HCT116 (cell line): ENCODE data around the gene PCNT. TPM values are rescaled to one million over a fixed set of nuclear protein-coding genes. Genes with fewer than 3 reads are reported as not detected.

Experiments
- ATAC-seq: fragments of 200-7000 bp; cut with Tn5 transposase; 2 replicates; pipeline ENCODE4 v1.9.1; 2020; ENCODE audit warnings: mild to moderate bottlenecking, moderate library complexity
- BruUV-seq: library from RNA; stranded (reverse); fragments of 400-500 nt; replicated peaks from 2 replicates; lab custom pipeline; 2021; lab: Mats Ljungman, UMichigan
- CTCF ChIA-PET: fragments of 300-600 bp; sonication (Branson Sonifier 250); formaldehyde crosslinking; loops from one replicate; lab custom pipeline; 2021; ENCODE audit warnings: antibody characterized with exemption; lab: Charles Lee
- POLR2A ChIA-PET: fragments of 300-600, 350-600 bp; sonication (Branson Sonifier 250); formaldehyde crosslinking; loops from one replicate; lab custom pipeline; 2021; ENCODE audit warnings: antibody characterized with exemption; lab: Charles Lee
- RAD21 ChIA-PET, 2 experiments: fragments of 300-600 bp; sonication (Branson Sonifier 250); formaldehyde crosslinking; loops; one replicate each; lab custom pipeline; 2023; ENCODE audit warnings: low total read pairs in 2 of 2; ENCODE audit not compliant: uncharacterized antibody in 2 of 2, unreplicated experiment in 2 of 2, low non-redundant PET in 1 of 2; lab: Charles Lee
- DNase-seq: peaks from one replicate; pipeline ENCODE4 v3.0.0-alpha.2; 2010; ENCODE audit warnings: low read depth, low spot score
- H2AFZ ChIP-seq: fragments of 200-600 bp; shearing (Covaris generic), sonication (generic); 2 replicates; pipeline ENCODE4 v1.6.1; 2017; ENCODE audit warnings: low read depth, mixed run types, mixed read lengths, antibody characterized with exemption, low read length; ENCODE audit not compliant: poor library complexity, severe bottlenecking
- H3K27ac ChIP-seq: 2 replicates; pipeline ENCODE4 v1.5.1; 2012; ENCODE audit warnings: low read depth, low read length
- H3K27me3 ChIP-seq: fragments of 200-600 bp; sonication (generic); 2 replicates; pipeline ENCODE4 v1.6.1; 2016; ENCODE audit warnings: mixed run types, low read length, mixed read lengths; ENCODE audit not compliant: insufficient read depth
- H3K36me3 ChIP-seq, 2 experiments: fragments of 200-500 bp in 1 of 2; fragments of 200-600 bp in 1 of 2; sonication (Bioruptor generic) in 1 of 2; sonication (generic) in 1 of 2; 2 replicates each; pipeline versions ENCODE4 v1.5.1 to v1.6.1; 2014 to 2016; ENCODE audit warnings: low read length in 2 of 2, inconsistent platforms in 1 of 2, mixed read lengths in 1 of 2, mixed run types in 1 of 2; ENCODE audit not compliant: insufficient read depth in 2 of 2, control insufficient read depth in 1 of 2
- H3K4me1 ChIP-seq, 2 experiments: fragments of 200-600 bp in 1 of 2; sonication (generic) in 1 of 2; 2 replicates each; pipeline versions ENCODE4 v1.5.1 to v1.6.1; 2012 to 2017; ENCODE audit warnings: low read length in 2 of 2, inconsistent platforms in 1 of 2, mild to moderate bottlenecking in 1 of 2, mixed read lengths in 1 of 2, mixed run types in 1 of 2, moderate library complexity in 1 of 2; ENCODE audit not compliant: insufficient read depth in 2 of 2, control insufficient read depth in 1 of 2
- H3K4me2 ChIP-seq: fragments of 200-600 bp; sonication (generic); 2 replicates; pipeline ENCODE4 v1.6.1; 2017; ENCODE audit warnings: mixed run types, low read length, mixed read lengths
- H3K4me3 ChIP-seq, 2 experiments: fragments of 200-600 bp in 1 of 2; sonication (generic) in 1 of 2; replicated peaks in 1 of 2; 2 replicates each; pipeline ENCODE4 v1.5.1; 2011 to 2016; ENCODE audit warnings: low read length in 2 of 2, control low read depth in 1 of 2, low read depth in 1 of 2, mild to moderate bottlenecking in 1 of 2, mixed read lengths in 1 of 2, mixed run types in 1 of 2
- H3K79me2 ChIP-seq: fragments of 200-600 bp; sonication (generic); 2 replicates; pipeline ENCODE4 v1.6.1; 2017; ENCODE audit warnings: mild to moderate bottlenecking, mixed run types, low read length, moderate library complexity, mixed read lengths; ENCODE audit not compliant: insufficient read depth
- H3K9ac ChIP-seq: fragments of 200-600 bp; sonication (generic); 2 replicates; pipeline ENCODE4 v1.6.1; 2016; ENCODE audit warnings: low read length, mixed read lengths
- H3K9me2 ChIP-seq: fragments of 200-600 bp; sonication (generic), shearing (Covaris generic); 2 replicates; pipeline ENCODE4 v1.6.1; 2017; ENCODE audit warnings: mixed run types, mild to moderate bottlenecking, moderate library complexity; ENCODE audit not compliant: insufficient read depth
- H3K9me3 ChIP-seq, 2 experiments: fragments of 200-500 bp in 1 of 2; fragments of 200-600 bp in 1 of 2; sonication (Bioruptor generic) in 1 of 2; sonication (generic) in 1 of 2; 2 replicates each; pipeline ENCODE4 v1.6.1; 2014 to 2017; ENCODE audit warnings: low read length in 2 of 2, mixed read lengths in 2 of 2, inconsistent platforms in 1 of 2, low read depth in 1 of 2, mild to moderate bottlenecking in 1 of 2, mixed run types in 1 of 2, moderate library complexity in 1 of 2; ENCODE audit not compliant: control insufficient read depth in 1 of 2, insufficient read depth in 1 of 2
- H4K20me1 ChIP-seq: fragments of 200-600 bp; sonication (generic), shearing (Covaris generic); 2 replicates; pipeline ENCODE4 v1.6.1; 2017; ENCODE audit warnings: mixed run types, mild to moderate bottlenecking, moderate library complexity; ENCODE audit not compliant: insufficient read depth
- ATF3 ChIP-seq: IDR thresholded peaks from 2 replicates; pipeline ENCODE4 v1.6.1; 2012
- CBX3 ChIP-seq: IDR thresholded peaks from 2 replicates; pipeline ENCODE4 v1.6.1; 2012; ENCODE audit warnings: low read depth
- CEBPB ChIP-seq: IDR thresholded peaks from 2 replicates; pipeline ENCODE4 v1.6.1; 2012; ENCODE audit warnings: low read depth
- CTCF ChIP-seq, 3 experiments: fragments of 200-600 bp in 1 of 3; sonication (generic) in 1 of 3; IDR thresholded peaks in 2 of 3; conservative IDR thresholded peaks in 1 of 3; 2 replicates each; pipeline ENCODE4 v1.5.1; 2012 to 2017; ENCODE audit warnings: low read depth in 2 of 3, low read length in 2 of 3, antibody characterized with exemption in 1 of 3, borderline replicate concordance in 1 of 3, control low read depth in 1 of 3, mild to moderate bottlenecking in 1 of 3, mixed read lengths in 1 of 3, mixed run types in 1 of 3, moderate library complexity in 1 of 3; ENCODE audit not compliant: insufficient read depth in 1 of 3
- EGR1 ChIP-seq: IDR thresholded peaks from 2 replicates; pipeline ENCODE4 v1.6.1; 2012; ENCODE audit warnings: low read depth
- ELF1 ChIP-seq: IDR thresholded peaks from 2 replicates; pipeline ENCODE4 v1.6.1; 2012; ENCODE audit warnings: low read depth, borderline replicate concordance
- EZH2 ChIP-seq: fragments of 200-600 bp; sonication (generic); IDR thresholded peaks from 2 replicates; pipeline ENCODE4 v1.6.1; 2017; ENCODE audit warnings: antibody characterized with exemption, mixed run types
- EZH2phosphoT487 ChIP-seq: fragments of 200-600 bp; IDR thresholded peaks from 2 replicates; pipeline ENCODE4 v1.6.1; 2018; ENCODE audit warnings: antibody characterized with exemption, borderline replicate concordance
- FOSL1 ChIP-seq: IDR thresholded peaks from 2 replicates; pipeline ENCODE4 v1.6.1; 2012; ENCODE audit warnings: low read depth
- JUND ChIP-seq: IDR thresholded peaks from 2 replicates; pipeline ENCODE4 v1.6.1; 2012
- RAD21 ChIP-seq: IDR thresholded peaks from 2 replicates; pipeline ENCODE4 v1.6.1; 2012; ENCODE audit warnings: low read depth, mild to moderate bottlenecking
- REST ChIP-seq: IDR thresholded peaks from 2 replicates; pipeline ENCODE4 v1.6.1; 2012; ENCODE audit warnings: low read depth
- SIN3A ChIP-seq: IDR thresholded peaks from 2 replicates; pipeline ENCODE4 v1.6.1; 2012; ENCODE audit warnings: low read depth
- SP1 ChIP-seq: IDR thresholded peaks from 2 replicates; pipeline ENCODE4 v1.6.1; 2012; ENCODE audit warnings: low read depth
- SRF ChIP-seq: IDR thresholded peaks from 2 replicates; pipeline ENCODE4 v1.6.1; 2012; ENCODE audit warnings: low read depth
- YY1 ChIP-seq: IDR thresholded peaks from 2 replicates; pipeline ENCODE4 v1.6.1; 2011; ENCODE audit warnings: low read length, low read depth, moderate library complexity, mild to moderate bottlenecking; ENCODE audit not compliant: insufficient replicate concordance; ENCODE audit errors: extremely low read depth
- ZBTB33 ChIP-seq: IDR thresholded peaks from 2 replicates; pipeline ENCODE4 v1.6.1; 2011; ENCODE audit warnings: mild to moderate bottlenecking, low read length, moderate library complexity; ENCODE audit not compliant: insufficient replicate concordance; ENCODE audit errors: extremely low read depth
- ZFX ChIP-seq: fragments of 450-650 bp; IDR thresholded peaks from 2 replicates; pipeline ENCODE4 v1.6.1; 2017
- intact Hi-C: fragments of 100-400 bp; cut with micrococcal nuclease; formaldehyde crosslinking; loops from 2 replicates; pipeline ENCODE4 v1.10.0; 2022
- total RNA-seq: library from RNA; stranded (reverse); gene quantifications from one replicate; pipeline ENCODE4 v1.2.1, GENCODE V29; 2021; ENCODE audit not compliant: unreplicated experiment

Gene PCNT
- total RNA-seq, 1 experiment from 2014 or later, result 43.6 TPM

- peaks cover 35% of the 10 kb centered on the region for H3K79me2 ChIP-seq
- ATAC-seq (no peak), DNase-seq (peak; percentile 6)
- no peak overlapping the region for H3K4me3 ChIP-seq
- H3K4me1 ChIP-seq, result peaks cover 26 to 40% of the 10 kb centered on the region in 2 experiments
- H3K9me2 ChIP-seq, result no peaks in the 10 kb centered on the region
- no peak overlapping the region for H3K9ac ChIP-seq
- BruUV-seq, result no TSS peak
- H4K20me1 ChIP-seq, result no peaks in the 10 kb centered on the region
- TF ChIP-seq JUND (no peak), FOSL1 (no peak), ZBTB33 (no peak), REST (no peak), SRF (no peak), EZH2 (no peak), ATF3 (no peak), CTCF (IDR thresholded peaks at IDR 0.05 in 2 of 3, conservative IDR thresholded peaks at IDR 0.05 in 1 of 3; ENCODE audit: borderline replicate concordance in 1 of 3, insufficient read depth in 1 of 3, low read depth in 2 of 3, low read length in 2 of 3) (no peak), ZFX (no peak), EZH2phosphoT487 (no peak), YY1 (no peak), CEBPB (no peak), ELF1 (no peak), SIN3A (no peak), EGR1 (no peak), CBX3 (no peak), SP1 (no peak), RAD21 (no peak)
- TF ChIP-seq, all 23 proteins: peak for 0
- ChIA-PET RAD21 (no interaction called here), POLR2A (no interaction called here), CTCF (no interaction called here)
- H3K27ac ChIP-seq, result peak overlapping the region; percentile 17; the same call in 1 of the 2 replicates
- H2AFZ ChIP-seq, result no peak overlapping the region
- no peaks in the 10 kb centered on the region; a peak in 1 of 4 replicates for H3K36me3 ChIP-seq
- H3K9me3 ChIP-seq, result no peaks in the 10 kb centered on the region
- no peaks in the 10 kb centered on the region for H3K27me3 ChIP-seq
- 0 out of 2 replicates have a peak overlapping the region, but pooled peaks have one; percentile 95 for H3K4me2 ChIP-seq
- intact Hi-C loops, result loop anchor here (5.0 kb wide), 1 partner anchor 128 kb away; a partner anchor contains a TSS
These were observed 131.8 kb downstream of the PCNT start for GRCh38 chr21:46455575-46456385.
